Panc1 (cell line): ENCODE data around the gene RASD1. TPM values are rescaled to one million over a fixed set of nuclear protein-coding genes. Genes with fewer than 3 reads are reported as not detected.

Experiments
- ATAC-seq: fragments of 200-7000 bp; cut with Tn5 transposase; 2 replicates; pipeline ENCODE4 v1.9.1; 2020; ENCODE audit warnings: mild to moderate bottlenecking, moderate library complexity
- BruUV-seq: library from RNA; stranded (reverse); fragments of 400-500 nt; replicated peaks from 2 replicates; lab custom pipeline; 2021; lab: Mats Ljungman, UMichigan
- CTCF ChIA-PET: fragments of 300-600 bp; sonication (Branson Sonifier 250); formaldehyde crosslinking; loops from one replicate; lab custom pipeline; 2022; ENCODE audit warnings: antibody characterized with exemption; lab: Charles Lee
- POLR2A ChIA-PET: fragments of 300-600 bp; sonication (Branson Sonifier 250); formaldehyde crosslinking; loops from one replicate; lab custom pipeline; 2022; ENCODE audit warnings: antibody characterized with exemption; lab: Charles Lee
- DNase-seq: peaks from one replicate; pipeline ENCODE4 v3.0.0-alpha.2; 2010; ENCODE audit warnings: low read depth, low spot score
- H3K27ac ChIP-seq: 2 replicates; pipeline ENCODE4 v1.5.1; 2011; ENCODE audit warnings: mild to moderate bottlenecking, low read length, inconsistent platforms
- H3K27me3 ChIP-seq: fragments of 200-500 bp; sonication (Bioruptor generic); 2 replicates; pipeline ENCODE4 v1.6.0; 2014; ENCODE audit warnings: low read length, inconsistent platforms; ENCODE audit not compliant: control insufficient read depth, insufficient read depth
- H3K36me3 ChIP-seq: fragments of 200-500 bp; sonication (Bioruptor generic); 2 replicates; pipeline ENCODE4 v1.5.1; 2014; ENCODE audit warnings: inconsistent platforms, mild to moderate bottlenecking, low read length, moderate library complexity; ENCODE audit not compliant: control insufficient read depth, insufficient read depth
- H3K4me1 ChIP-seq: 2 replicates; pipeline ENCODE4 v1.5.1; 2011; ENCODE audit warnings: inconsistent platforms, mild to moderate bottlenecking, low read length, moderate library complexity; ENCODE audit not compliant: control insufficient read depth, insufficient read depth
- H3K4me3 ChIP-seq, 2 experiments: 2 replicates each; pipeline ENCODE4 v1.5.1; 2011 to 2012; ENCODE audit warnings: low read depth in 2 of 2, low read length in 2 of 2, mild to moderate bottlenecking in 2 of 2, inconsistent platforms in 1 of 2, moderate library complexity in 1 of 2
- H3K9me3 ChIP-seq: fragments of 200-500 bp; sonication (Bioruptor generic); 2 replicates; pipeline ENCODE4 v1.5.1; 2014; ENCODE audit warnings: low read depth, mild to moderate bottlenecking, inconsistent platforms, low read length, moderate library complexity; ENCODE audit not compliant: control insufficient read depth, insufficient read depth
- CTCF ChIP-seq: fragments of 450-650 bp; IDR thresholded peaks from 2 replicates; pipeline ENCODE4 v1.5.1; 2017; ENCODE audit warnings: mild to moderate bottlenecking
- POLR2AphosphoS5 ChIP-seq: IDR thresholded peaks from 2 replicates; pipeline ENCODE4 v1.6.1; 2012; ENCODE audit warnings: mild to moderate bottlenecking, low read depth, low read length, moderate library complexity
- SIN3A ChIP-seq: IDR thresholded peaks from 2 replicates; pipeline ENCODE4 v1.6.1; 2012; ENCODE audit warnings: low read depth, mild to moderate bottlenecking, low read length, moderate library complexity, borderline replicate concordance; ENCODE audit not compliant: insufficient read depth
- TCF7L2 ChIP-seq: IDR thresholded peaks from 2 replicates; pipeline ENCODE4 v1.6.1; 2011; ENCODE audit warnings: mild to moderate bottlenecking, low read depth, low read length, inconsistent platforms
- in situ Hi-C: cut with HindIII; loops from 2 replicates; pipeline ENCODE4 v1.10.0; 2016; ENCODE audit warnings: low sequenced_read_pairs, low pct_unique_long_range_greater_than_20kb
- intact Hi-C: fragments of 100-400 bp; cut with micrococcal nuclease; formaldehyde crosslinking; loops from one replicate; pipeline ENCODE4 v1.10.0; 2022; ENCODE audit not compliant: unreplicated experiment
- total RNA-seq: library from RNA; stranded (reverse); gene quantifications from one replicate; pipeline ENCODE4 v1.2.1, GENCODE V29; 2021; ENCODE audit not compliant: unreplicated experiment
- TF ChIP-seq, protein P1 (sequence below), 2 experiments: IDR thresholded peaks; 2 replicates each; pipeline ENCODE4 v1.6.1; 2011 to 2012; ENCODE audit warnings: low read depth in 2 of 2, control low read depth in 1 of 2, low read length in 1 of 2, mild to moderate bottlenecking in 1 of 2, moderate library complexity in 1 of 2; ENCODE audit not compliant: insufficient read depth in 1 of 2

Gene RASD1
- total RNA-seq, 1 experiment from 2014 or later: 1.7 TPM

- H3K27me3 ChIP-seq: no peaks in the 10 kb centered on the region
- no peaks in the 10 kb centered on the region for H3K4me1 ChIP-seq
- TF ChIP-seq TCF7L2: no peak
- TF ChIP-seq CTCF: no peak
- TF ChIP-seq, protein P1, sequence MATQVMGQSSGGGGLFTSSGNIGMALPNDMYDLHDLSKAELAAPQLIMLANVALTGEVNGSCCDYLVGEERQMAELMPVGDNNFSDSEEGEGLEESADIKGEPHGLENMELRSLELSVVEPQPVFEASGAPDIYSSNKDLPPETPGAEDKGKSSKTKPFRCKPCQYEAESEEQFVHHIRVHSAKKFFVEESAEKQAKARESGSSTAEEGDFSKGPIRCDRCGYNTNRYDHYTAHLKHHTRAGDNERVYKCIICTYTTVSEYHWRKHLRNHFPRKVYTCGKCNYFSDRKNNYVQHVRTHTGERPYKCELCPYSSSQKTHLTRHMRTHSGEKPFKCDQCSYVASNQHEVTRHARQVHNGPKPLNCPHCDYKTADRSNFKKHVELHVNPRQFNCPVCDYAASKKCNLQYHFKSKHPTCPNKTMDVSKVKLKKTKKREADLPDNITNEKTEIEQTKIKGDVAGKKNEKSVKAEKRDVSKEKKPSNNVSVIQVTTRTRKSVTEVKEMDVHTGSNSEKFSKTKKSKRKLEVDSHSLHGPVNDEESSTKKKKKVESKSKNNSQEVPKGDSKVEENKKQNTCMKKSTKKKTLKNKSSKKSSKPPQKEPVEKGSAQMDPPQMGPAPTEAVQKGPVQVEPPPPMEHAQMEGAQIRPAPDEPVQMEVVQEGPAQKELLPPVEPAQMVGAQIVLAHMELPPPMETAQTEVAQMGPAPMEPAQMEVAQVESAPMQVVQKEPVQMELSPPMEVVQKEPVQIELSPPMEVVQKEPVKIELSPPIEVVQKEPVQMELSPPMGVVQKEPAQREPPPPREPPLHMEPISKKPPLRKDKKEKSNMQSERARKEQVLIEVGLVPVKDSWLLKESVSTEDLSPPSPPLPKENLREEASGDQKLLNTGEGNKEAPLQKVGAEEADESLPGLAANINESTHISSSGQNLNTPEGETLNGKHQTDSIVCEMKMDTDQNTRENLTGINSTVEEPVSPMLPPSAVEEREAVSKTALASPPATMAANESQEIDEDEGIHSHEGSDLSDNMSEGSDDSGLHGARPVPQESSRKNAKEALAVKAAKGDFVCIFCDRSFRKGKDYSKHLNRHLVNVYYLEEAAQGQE (IDR thresholded peaks at IDR 0.05; ENCODE audit: insufficient read depth in 1 of 2, low read depth in 2 of 2, low read length in 1 of 2): no peak
- TF ChIP-seq POLR2AphosphoS5: no peak
- TF ChIP-seq SIN3A: no peak
- H3K36me3 ChIP-seq: peaks cover 2% of the 10 kb centered on the region; the same call in 1 of the 2 replicates
- H3K27ac ChIP-seq: no peak overlapping the region
- ATAC-seq: no peak
- in situ Hi-C loops: no loop called here
- H3K4me3 ChIP-seq: no peak overlapping the region
- ChIA-PET POLR2A (no interaction called here), CTCF (no interaction called here)
- no peaks in the 10 kb centered on the region for H3K9me3 ChIP-seq
- no peak for DNase-seq
- intact Hi-C loops: no loop called here
- no TSS peak for BruUV-seq
Measured at GRCh38 chr17:17484451-17484899, 11.7 kb downstream of the RASD1 start.

DNA sequence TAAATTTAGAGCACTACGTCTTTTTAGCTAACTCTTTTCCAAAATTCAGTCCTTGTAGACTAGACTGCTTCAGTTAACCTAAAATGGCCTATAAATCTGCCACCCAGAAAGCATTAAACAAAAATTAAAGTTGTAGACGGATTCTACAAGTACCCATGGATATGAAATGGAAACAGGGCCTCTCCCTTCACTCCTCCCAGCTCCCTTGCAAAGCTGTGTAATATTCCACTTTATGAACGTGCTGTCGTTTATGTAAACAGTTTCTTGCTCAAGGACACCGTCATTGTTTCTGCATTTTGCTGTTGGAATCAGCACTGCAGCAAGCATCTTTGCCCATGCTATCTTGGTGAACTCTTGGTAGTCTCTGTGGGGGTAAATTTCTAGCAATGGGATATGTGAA is 14.3 kb downstream of the RASD1 start:
- ChIA-PET CTCF (no interaction called here), POLR2A (no interaction called here)
- intact Hi-C loops (no loop called here), in situ Hi-C loops (no loop called here)
- ATAC-seq (no peak), DNase-seq (no peak)
- H3K36me3 ChIP-seq: peaks cover 4% of the 10 kb centered on the region
- TF ChIP-seq SIN3A (no peak), CTCF (no peak), POLR2AphosphoS5 (no peak), TCF7L2 (no peak)
- TF ChIP-seq, protein P1 (IDR thresholded peaks at IDR 0.05; ENCODE audit: insufficient read depth in 1 of 2, low read depth in 2 of 2, low read length in 1 of 2): no peak
- no TSS peak for BruUV-seq
- H3K4me3 ChIP-seq: no peak overlapping the region
- H3K4me1 ChIP-seq: peaks cover 4% of the 10 kb centered on the region; the same call in 1 of the 2 replicates
- no peak overlapping the region for H3K27ac ChIP-seq
- H3K27me3 ChIP-seq: no peaks in the 10 kb centered on the region
- no peaks in the 10 kb centered on the region for H3K9me3 ChIP-seq
